Esophagus squamous epithelium (tissue), 5 donors: ENCODE measurements around the gene SELP. TPM values are rescaled to one million over a fixed set of nuclear protein-coding genes. Genes with fewer than 3 reads are reported as not detected.
"Not testable (repeated sequence)": the region's sequence is repeated elsewhere in the genome, so short reads cannot be mapped to it uniquely, and the experiment has no call there.

Experiments
- DNase-seq: peaks from one replicate; lab custom pipeline; 2025; lab: John Stamatoyannopoulos, UW
- H3K27ac ChIP-seq, 4 donors: fragments of 200-600 bp; sonication (generic); one replicate each; pipeline ENCODE4 v1.5.1; 2016 to 2019; ENCODE audit warnings: mild to moderate bottlenecking in 1 of 4
- H3K27me3 ChIP-seq, 4 donors: fragments of 200-600 bp; sonication (generic); 1 replicate in 3 of 4; 2 replicates in 1 of 4; pipeline versions ENCODE4 v1.5.1 to v1.6.0; 2017 to 2021; ENCODE audit warnings: antibody characterized with exemption in 1 of 4
- H3K36me3 ChIP-seq, 3 donors: fragments of 200-600 bp; sonication (generic); one replicate each; pipeline ENCODE4 v1.5.1; 2016 to 2019
- H3K4me1 ChIP-seq, 3 donors: fragments of 200-600 bp; sonication (generic); one replicate each; pipeline ENCODE4 v1.5.1; 2017 to 2019
- H3K4me3 ChIP-seq, 4 donors: fragments of 200-600 bp; sonication (generic); 1 replicate in 3 of 4; 2 replicates in 1 of 4; pipeline ENCODE4 v1.5.1; 2016 to 2019; ENCODE audit warnings: mild to moderate bottlenecking in 2 of 4, moderate library complexity in 1 of 4
- H3K9me3 ChIP-seq, 3 donors: fragments of 200-600 bp; sonication (generic); one replicate each; pipeline ENCODE4 v1.5.1; 2016 to 2019
- POLR2A ChIP-seq, 4 donors: fragments of 450-650 bp; IDR thresholded peaks; one replicate each; pipeline ENCODE4 v1.6.1; 2017; ENCODE audit warnings: antibody characterized with exemption in 4 of 4, mild to moderate bottlenecking in 4 of 4, moderate library complexity in 3 of 4
- WGBS, 2 donors: methylation state at CpG; one replicate each; pipeline ENCODE4 v1.1.5; 2018; 5-methylcytosine and 5-hydroxymethylcytosine counted together
- intact Hi-C: fragments of 100-400 bp; cut with DNase I; formaldehyde crosslinking; loops from one replicate; pipeline ENCODE4 v1.15.0; 2022
- total RNA-seq, 4 donors: library from RNA; depleted of rRNA; stranded (reverse); fragments of >200 nt; gene quantifications; one replicate each; pipeline ENCODE4 v1.1.0, GENCODE V29; 2016
- TF ChIP-seq, protein P1 (sequence below), 6 experiments: fragments of 450-650 bp in 4 of 6; fragments of 200-600 bp in 2 of 6; sonication (generic) in 2 of 6; IDR thresholded peaks; one replicate each; pipeline ENCODE4 v1.5.1; 2016 to 2019; ENCODE audit warnings: antibody characterized with exemption in 6 of 6, mild to moderate bottlenecking in 4 of 6, moderate library complexity in 4 of 6
- donor health status: DM: yes; HTN: yes; CAD: no.

SELP gene
- total RNA-seq, 4 donors from 2014 or later, result 0.19 to 15.1 (median 3.1) TPM

DNA sequence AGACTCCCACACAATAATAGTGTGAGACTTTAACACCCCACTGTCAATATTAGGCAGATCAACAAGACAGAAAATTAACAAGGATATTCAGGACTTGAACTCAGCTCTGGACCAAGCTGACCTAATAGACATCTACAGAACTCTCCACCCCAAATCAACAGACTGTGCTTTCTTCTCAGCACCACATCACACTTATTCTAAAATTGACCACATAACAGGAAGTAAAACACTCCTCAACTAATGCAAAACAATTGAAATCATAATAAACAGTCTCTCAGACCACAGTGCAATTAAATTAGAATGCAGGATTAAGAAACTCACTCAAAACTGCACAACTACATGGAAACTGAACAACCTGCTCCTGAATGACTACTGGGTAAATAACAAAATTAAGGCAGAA lies 28.9 kb upstream of the SELP start:
- H3K4me3 ChIP-seq, intact Hi-C loops, H3K9me3 ChIP-seq, H3K4me1 ChIP-seq, H3K27ac ChIP-seq, H3K36me3 ChIP-seq, H3K27me3 ChIP-seq, DNase-seq: not testable (repeated sequence)

DNA sequence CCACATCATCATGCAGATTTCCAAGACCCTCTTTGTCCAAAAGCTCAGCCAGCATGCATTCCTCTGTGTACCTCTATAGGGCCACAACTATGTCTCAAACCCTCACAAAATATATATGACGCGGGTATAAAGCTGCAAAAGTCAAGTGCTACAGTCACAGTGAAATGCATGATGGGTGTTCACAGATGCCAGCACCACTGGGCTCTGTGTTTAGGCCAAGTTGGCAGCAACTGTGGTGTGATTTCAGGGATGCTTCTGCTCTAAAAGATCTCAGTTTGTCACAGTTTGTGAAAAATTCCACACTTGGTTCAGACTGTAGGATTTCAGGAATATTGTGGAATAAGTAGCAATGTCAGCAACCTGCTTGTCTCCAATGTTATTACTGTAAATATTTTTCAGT lies 23.9 kb upstream of the SELP start:
- intact Hi-C loops, result no loop called here
- no peaks in the 10 kb centered on the region for H3K4me1 ChIP-seq
- WGBS, 2 donors, result 91 to 93% methylated on average over 2 of the region's 2 CpGs
- H3K27me3 ChIP-seq, result no peaks in the 10 kb centered on the region
- H3K9me3 ChIP-seq, result no peaks in the 10 kb centered on the region
- H3K36me3 ChIP-seq, result no peaks in the 10 kb centered on the region
- no peak for DNase-seq
- no peak overlapping the region for H3K27ac ChIP-seq
- H3K4me3 ChIP-seq, result no peak overlapping the region
- no peak for TF ChIP-seq POLR2A (IDR thresholded peaks at IDR 0.05)
- TF ChIP-seq, protein P1, sequence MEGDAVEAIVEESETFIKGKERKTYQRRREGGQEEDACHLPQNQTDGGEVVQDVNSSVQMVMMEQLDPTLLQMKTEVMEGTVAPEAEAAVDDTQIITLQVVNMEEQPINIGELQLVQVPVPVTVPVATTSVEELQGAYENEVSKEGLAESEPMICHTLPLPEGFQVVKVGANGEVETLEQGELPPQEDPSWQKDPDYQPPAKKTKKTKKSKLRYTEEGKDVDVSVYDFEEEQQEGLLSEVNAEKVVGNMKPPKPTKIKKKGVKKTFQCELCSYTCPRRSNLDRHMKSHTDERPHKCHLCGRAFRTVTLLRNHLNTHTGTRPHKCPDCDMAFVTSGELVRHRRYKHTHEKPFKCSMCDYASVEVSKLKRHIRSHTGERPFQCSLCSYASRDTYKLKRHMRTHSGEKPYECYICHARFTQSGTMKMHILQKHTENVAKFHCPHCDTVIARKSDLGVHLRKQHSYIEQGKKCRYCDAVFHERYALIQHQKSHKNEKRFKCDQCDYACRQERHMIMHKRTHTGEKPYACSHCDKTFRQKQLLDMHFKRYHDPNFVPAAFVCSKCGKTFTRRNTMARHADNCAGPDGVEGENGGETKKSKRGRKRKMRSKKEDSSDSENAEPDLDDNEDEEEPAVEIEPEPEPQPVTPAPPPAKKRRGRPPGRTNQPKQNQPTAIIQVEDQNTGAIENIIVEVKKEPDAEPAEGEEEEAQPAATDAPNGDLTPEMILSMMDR (IDR thresholded peaks at IDR 0.05), result no peak

DNA sequence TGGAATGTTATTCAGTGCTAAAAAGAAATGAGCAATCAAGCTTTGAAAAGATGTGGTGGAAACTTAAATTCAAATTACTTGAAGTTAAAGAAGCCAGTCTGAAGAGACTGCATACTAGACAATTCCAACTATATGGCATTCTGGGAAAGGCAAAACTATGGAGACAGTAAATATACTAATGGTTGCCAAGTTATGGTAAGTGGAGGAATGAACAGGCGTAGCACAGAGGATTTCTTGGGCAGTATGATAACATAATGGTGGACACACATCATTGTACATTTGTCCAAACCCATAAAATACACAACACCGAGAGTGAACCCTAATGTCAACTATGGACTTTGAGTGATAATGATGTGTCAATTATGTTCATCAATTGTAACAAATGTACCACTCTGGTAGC lies 21.1 kb upstream of the SELP start:
- DNase-seq, result no peak
- no peaks in the 10 kb centered on the region for H3K36me3 ChIP-seq
- H3K4me3 ChIP-seq, result no peak overlapping the region
- no peak overlapping the region for H3K27ac ChIP-seq
- TF ChIP-seq, protein P1 (IDR thresholded peaks at IDR 0.05), result no peak
- no peak for TF ChIP-seq POLR2A (IDR thresholded peaks at IDR 0.05)
- no peaks in the 10 kb centered on the region for H3K9me3 ChIP-seq
- WGBS, 2 donors, result 83 to 89% methylated on average over 2 of the region's 2 CpGs
- no peaks in the 10 kb centered on the region for H3K27me3 ChIP-seq
- intact Hi-C loops, result no loop called here
- H3K4me1 ChIP-seq, result no peaks in the 10 kb centered on the region

DNA sequence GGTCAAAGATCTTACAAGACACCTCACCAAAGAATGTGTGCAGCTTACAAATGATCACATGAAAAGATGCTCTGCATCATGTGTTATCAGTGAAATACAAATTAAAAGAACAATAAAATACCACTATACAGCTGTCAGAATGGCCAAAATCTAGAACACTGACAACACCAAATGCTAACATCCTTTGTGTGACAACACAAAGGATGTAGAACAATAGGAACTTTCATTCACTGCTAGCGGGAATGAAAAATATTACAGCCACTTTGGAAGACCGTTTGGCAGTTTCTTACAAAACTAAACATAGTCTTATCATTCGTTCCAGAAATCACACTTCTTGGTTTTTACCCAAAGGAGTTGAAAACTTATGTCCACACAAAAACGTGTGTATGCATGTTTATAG lies 20.6 kb upstream of the SELP start:
- TF ChIP-seq POLR2A (IDR thresholded peaks at IDR 0.05), result no peak
- TF ChIP-seq, protein P1 (IDR thresholded peaks at IDR 0.05), result no peak
- Histone ChIP-seq H3K4me1 (no peaks in the 10 kb centered on the region), H3K27me3 (no peaks in the 10 kb centered on the region), H3K4me3 (no peak overlapping the region), H3K9me3 (no peaks in the 10 kb centered on the region), H3K36me3 (no peaks in the 10 kb centered on the region), H3K27ac (no peak overlapping the region)
- intact Hi-C loops, result no loop called here
- 37 to 38% methylated on average over 4 of the region's 4 CpGs for WGBS, 2 donors
- no peak for DNase-seq

DNA sequence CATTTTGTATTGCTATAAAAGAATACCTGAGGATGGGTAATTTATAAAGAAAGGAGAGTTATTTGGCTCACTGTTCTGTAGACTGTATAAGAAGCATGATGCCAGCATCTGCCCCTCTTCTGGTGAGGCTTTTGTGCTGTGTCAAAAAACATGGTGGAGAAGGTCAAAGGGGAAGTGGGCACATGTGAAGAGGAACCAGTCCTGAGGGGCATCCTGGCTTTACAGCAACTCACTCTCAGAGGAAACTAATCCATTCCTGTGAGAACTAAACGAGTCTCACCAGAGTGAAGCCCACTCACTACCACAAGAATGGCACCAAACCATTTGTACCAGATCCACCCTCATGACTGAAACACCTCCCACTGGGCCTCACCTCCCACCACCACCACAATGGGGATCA lies 18.8 kb upstream of the SELP start:
- Histone ChIP-seq H3K4me1 (no peaks in the 10 kb centered on the region), H3K27ac (no peak overlapping the region), H3K4me3 (no peak overlapping the region), H3K27me3 (no peaks in the 10 kb centered on the region), H3K9me3 (no peaks in the 10 kb centered on the region), H3K36me3 (no peaks in the 10 kb centered on the region)
- no peak for DNase-seq
- intact Hi-C loops, result no loop called here
- WGBS, 2 donors, result 44% methylated on average over 1 of the region's 1 CpG; no CpG with 5 or more reads in 1 of the 2 donors
- TF ChIP-seq, protein P1 (IDR thresholded peaks at IDR 0.05), result no peak
- no peak for TF ChIP-seq POLR2A (IDR thresholded peaks at IDR 0.05)

DNA sequence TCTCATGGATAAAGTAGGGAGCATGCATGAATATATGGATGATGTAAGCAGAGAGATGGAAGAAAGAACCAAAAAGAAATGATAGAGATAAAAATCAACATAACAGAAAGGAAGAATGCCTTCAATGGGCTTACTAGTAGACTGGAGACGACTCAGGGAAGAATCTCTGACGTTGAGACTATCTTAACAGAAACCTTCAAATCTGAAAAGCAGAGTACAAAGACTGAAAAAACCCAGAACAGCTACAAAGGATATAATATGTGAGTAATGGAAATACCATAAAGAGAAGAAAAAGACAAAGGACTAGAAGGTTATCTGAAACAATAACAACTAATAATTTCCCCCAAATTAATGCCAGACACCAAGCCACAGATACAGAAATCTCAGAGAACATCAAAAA lies 18.3 kb upstream of the SELP start:
- Histone ChIP-seq H3K36me3 (no peaks in the 10 kb centered on the region), H3K27me3 (no peaks in the 10 kb centered on the region), H3K27ac (no peak overlapping the region), H3K9me3 (no peaks in the 10 kb centered on the region), H3K4me3 (no peak overlapping the region), H3K4me1 (no peaks in the 10 kb centered on the region)
- WGBS, 2 donors, result 61 to 75% methylated on average over 2 of the region's 2 CpGs
- no peak for TF ChIP-seq POLR2A (IDR thresholded peaks at IDR 0.05)
- TF ChIP-seq, protein P1 (IDR thresholded peaks at IDR 0.05), result no peak
- intact Hi-C loops, result no loop called here
- DNase-seq, result no peak
